Activated T-cell treated with anti-CD3 and anti-CD28 coated beads for 4 hours (primary cell): ENCODE results near the gene PHC3.

ENCODE experiments used
- DNase-seq: peaks from one replicate; pipeline ENCODE4 v3.0.0-alpha.2; 2020

The PHC3 gene

DNA sequence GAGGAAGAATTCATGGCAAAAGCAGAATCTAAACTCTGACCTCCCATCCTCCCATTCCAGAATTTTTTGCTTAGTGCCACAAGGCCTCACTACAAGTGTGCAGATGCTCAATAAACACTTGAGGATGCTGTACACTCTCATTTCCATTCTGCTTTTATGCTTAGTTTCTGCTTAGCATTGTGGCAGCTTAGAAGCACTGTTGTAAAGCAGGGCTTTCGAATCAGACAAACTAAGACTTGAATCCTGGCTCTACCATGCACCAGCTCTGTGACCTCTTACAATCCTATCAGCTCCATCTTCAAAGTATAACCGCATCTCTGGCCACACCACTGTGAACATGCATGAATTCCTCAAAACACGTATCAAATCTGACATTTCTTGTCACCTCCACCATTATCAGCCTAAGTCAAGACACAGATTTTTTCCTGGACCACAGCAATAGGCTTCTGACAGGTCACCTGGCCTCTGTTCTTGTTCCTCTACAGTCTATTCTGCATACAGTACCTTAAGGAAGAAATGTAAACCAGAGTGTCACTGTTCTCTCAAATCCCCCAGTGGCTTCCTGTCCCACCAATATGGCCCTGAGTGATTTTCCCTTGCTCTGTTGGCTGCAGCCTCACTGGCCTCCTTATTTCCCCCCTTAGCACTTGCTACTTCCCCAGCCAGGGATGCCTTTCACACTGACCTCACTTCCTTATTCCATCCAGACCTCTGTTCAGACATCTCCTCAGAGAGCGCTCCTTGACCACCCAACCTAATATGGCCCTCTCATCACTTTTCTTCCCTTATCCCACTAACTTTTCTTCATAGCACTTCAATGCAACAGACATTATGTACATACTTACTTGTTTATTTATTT, 8.1 kb upstream of the PHC3 start:
- DNase-seq, result no peak

DNA sequence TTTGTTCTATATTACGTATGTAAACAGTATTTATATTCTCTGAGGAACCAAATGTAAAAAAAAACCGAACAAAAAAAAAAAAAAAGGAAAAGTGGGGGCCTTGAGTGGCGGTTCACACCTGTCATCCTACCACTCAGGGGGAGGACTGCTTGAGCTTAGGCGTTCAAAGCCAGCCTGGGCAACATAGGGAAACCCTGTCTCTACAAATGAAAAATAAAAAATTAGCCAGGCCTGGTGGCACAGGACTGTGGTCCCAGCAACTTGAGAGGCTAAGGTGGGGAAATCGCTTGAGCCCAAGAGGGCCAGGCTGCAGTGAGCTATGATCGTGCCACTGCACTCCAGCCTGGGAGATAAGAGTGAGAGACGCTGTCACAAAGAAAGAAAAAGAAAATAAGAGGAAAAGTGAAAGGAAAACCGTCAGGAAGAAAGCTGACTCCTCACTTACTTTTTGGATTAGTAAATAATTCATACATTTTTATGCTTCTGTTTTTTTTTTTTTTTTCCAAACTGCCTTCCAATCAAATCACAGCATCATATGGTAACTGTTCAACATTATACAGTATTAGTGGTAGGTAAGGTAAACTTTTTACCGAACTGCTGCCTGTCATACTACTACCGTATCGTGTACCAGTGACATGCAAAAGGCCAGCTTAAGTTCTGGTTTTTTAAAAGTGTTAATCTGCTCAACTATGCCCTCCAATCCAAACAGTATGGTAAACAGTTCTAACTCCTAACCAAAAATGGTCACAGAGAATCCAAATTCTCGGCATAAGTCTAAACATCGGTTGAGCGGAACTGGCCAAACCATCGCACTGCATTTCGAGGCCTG, 1.2 kb downstream of the PHC3 start:
- no peak for DNase-seq

DNA sequence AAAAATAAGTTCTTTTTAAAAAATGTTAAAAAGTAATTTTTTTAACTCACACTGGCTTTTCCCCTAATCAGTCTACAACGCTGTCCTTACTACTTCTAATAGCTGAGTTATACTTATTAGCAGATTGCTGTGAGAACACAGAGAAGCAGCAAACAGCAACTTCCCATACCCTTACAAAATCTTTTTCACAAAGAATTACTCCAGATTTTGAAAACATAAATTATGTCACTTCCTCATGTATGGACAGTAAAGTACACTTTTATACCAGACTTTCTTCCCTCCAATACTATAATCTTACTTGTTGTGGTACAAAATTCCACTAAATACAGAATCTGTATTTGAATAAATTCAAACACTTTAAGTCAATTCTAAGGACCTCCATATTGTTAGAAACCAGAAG, 2.1 kb downstream of the PHC3 start:
- no peak for DNase-seq

DNA sequence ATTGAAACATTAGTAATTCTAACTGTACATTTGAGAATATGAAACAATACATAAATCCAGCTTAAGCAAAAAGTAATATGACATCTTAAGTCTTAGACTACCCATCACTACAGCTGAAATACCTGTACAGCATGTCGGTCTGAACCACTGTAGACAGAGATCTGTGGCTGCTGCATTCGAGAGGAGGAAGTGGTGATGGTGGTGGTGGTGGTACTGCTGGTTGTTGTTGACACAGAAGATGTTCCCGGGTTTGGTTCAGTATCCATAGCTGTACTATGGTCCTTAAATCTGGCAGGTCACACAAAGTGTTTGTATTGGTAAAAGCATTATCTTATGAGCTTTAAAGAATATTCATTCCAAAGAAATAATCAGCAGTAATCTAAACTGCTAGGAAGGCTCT, 2.9 kb downstream of the PHC3 start:
- DNase-seq, result peak; percentile 11

DNA sequence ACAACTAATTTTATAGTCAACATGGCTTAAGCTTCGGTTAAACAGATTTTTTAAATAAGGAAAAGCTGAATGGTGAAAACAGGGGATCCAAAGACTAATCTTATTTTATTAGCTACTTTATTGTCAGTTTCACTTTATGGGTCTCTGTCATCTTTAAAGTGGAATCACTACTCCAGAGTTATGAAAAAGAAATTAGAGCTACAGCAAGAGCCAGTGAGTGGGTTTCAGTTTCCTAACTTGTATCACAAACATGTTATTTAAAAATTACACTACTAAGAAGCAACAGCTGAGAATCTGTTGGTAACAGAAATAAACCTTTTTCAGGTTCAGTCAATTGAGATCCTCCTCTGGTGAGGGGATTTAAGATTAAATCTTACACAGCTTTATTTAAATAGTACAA, 10.0 kb downstream of the PHC3 start:
- DNase-seq, result no peak

DNA sequence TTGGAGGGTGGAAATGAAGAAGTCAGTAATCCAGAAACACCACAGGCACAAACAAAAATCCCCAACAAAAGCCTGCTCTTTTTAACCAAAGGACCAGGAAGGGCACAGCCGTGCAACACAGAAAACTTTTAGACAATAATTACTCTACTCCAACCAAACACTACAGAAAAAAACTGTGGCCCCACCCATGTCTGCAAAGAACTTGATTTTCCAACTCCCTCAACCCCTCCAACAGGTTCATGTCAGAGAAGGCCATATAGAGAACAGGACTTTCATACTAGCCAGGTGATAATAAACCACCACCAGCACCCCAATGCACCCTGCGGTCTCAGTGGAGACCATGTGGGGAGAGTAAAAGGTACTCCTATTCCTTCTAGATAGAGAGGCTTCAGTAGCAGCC, 16.8 kb downstream of the PHC3 start:
- no peak for DNase-seq

DNA sequence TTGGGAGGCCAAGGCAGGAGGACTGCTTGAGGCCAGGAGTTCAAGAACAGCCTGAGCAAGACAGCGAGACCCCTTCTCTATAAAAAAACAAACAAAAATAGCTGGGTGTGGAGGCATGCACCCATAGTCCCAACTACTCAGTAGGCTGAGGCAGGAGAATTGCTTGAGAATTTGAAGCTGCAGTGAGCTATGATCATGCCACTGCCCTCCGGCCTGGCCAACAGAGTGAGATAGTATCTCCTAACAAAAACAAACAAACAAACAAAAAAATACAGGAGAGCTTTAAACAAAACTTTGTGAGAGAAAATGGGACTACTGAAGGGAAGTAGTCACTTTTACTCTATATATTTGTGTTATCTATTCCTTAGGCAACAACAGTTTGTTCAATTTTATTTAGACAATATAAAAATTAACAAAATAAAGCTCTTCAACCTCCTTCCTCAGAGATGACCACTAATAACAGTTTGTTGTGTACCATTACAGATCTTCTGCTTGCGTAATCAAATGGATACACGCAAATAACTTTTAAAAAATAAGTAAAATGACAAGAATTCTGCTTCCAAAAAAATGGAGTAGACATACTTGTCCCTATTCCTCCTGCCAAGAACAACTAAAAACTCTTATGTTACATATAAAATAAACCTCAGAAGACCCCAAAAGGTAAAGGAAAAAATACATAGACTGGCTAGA, 17.4 kb downstream of the PHC3 start:
- DNase-seq, result no peak

DNA sequence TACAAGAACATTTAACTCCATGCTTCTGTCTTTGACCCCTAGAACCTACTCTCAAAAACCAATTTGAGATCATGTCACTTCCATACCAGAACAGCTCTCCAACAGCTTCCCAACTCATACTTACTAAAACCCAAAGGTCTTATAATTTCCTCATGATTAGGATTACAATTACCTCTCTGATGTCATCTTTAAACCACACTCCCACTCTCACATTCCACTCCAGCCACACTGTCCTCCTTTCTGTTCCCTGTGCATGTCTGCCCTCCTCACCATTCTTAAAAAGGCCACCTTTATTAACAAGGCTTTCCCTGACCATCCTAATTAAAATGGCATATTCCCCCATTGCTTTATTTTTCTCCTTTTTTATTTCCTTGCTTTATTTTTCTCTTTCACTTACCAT, 18.9 kb downstream of the PHC3 start:
- DNase-seq, result no peak

DNA sequence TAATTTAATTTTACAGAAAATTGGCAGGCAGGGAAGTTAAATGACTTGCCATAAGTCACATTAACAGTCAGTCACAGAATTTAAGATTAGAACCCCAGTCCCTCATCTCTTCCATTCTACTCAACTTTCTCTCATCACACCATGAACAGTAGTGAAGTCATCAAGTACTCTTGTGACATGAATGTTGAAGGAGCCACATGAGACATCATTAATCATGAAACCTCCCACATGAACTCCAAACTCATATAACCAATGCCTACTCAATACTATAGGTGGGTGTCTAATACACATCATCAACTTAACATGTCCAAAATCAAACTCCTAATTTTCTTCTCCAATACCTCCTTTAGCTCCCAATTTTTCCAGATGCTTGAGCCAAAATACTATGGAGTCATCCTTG, 19.5 kb downstream of the PHC3 start:
- DNase-seq, result no peak

DNA sequence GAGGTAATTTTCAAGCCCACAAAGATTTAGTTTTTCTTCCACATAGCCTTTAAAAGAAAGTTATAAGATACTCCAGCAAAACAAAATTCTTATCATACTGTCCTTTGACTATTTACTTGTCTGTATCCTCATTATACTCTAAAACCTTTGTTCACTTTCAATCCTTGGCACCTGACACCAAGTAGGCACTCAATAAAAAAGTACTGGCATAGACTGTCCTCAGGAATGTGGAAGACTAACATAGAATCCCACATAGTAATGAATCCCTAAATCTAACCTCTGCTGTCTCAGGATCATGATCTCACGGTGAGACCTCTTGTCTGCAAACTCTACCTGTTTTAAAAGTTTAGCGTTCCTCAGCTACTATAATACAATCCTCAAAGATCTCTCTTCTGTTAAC, 21.6 kb downstream of the PHC3 start:
- DNase-seq, result no peak

DNA sequence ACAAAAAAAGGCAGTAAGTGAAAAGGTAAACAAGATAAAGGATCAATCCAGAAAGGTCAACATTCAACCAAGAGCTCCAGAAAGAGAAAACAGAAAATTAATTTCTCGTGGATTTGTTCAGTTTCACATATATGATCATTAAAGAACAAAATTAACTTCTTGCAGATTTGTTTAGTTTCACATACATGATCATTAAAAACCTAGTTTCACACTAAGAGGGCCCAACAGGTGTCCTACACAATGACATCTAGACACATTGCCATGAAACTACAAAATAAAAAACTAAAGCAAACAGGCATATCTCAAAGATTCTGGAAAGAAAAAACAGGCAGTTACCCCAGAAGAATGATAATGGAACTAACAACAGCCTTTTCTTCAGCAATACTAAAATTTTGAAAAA, 22.1 kb downstream of the PHC3 start:
- no peak for DNase-seq

DNA sequence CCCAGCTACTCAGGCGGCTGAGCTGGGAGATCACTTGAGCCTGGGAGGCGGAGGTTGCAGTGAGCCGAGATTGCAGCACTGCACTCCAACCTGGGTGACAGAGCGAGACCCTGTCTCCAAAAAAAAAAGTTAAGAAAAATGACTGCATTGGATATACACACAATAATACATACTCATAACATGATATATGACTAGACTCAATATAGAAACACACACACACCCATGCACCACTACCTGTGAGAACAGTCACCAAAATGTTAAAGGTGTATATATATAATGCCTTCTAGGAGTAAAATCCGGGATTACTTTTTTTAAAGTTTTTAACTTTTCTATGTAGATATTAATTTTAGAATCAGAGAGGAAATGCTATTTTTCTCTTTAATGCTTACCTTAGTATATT, 25.9 kb downstream of the PHC3 start:
- DNase-seq, result no peak

DNA sequence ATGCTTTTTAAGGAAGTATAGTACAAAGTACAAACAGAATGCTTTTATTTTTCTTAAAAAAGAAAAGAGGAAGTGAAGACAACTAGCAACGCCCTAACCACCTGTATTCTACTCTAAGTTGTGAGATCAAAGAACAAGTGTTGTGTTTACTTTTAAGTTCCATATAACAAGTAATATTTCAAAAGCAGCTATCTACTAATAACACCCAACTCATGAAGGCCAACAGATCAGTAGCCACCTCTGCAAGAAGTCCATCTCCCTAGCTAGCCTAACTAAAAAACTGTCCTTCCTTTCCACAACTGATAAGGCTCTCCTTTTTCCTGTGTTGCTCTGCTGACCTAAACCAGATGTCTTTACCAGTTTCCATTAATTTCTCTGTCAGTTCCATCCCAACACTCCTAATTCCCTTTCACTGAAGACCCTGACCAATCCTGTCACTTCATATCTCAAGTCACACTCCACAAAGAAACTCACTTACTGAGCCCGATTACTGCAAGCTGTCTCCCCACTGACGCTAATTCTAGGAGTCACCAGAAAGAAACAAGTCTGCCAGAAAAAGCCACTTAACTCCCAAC, 26.9 kb downstream of the PHC3 start:
- DNase-seq, result no peak

DNA sequence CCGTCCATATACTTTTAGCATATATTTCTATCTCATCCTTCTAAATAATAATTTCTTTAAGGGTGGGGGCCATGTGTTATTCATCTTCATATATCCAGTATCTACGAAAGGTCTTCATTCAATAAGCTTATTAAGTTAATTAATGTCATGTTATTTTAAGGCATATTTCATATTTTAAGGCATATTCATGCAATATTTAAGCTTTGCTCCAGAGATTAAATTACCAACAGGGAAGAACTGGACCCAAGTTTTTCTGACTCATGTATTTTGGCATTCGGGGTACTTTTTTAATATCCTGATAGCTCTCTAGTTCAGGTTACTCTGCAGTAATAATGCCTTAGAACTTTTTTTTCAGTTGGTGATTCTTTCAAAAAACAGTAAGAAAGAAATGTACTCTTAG, 27.4 kb downstream of the PHC3 start:
- no peak for DNase-seq

DNA sequence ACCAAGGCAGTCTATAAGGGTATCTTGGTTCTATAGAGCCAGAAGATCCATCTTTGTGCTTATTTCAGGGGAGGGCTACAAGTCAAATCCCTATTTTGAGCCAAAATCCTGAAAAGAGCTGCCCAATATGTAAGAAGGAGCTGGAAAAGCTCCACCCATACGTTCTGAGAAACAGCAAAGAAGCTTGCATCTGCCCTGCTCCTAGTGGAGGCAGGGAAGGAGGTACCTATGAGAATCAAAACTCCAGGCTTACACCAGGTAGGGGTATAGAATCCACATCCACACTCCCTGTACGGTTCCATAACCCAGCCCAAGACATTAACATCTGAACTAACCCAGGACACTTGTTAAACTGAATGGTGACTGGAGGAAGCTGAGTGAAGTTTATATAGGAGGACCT, 30.0 kb downstream of the PHC3 start:
- DNase-seq, result no peak

DNA sequence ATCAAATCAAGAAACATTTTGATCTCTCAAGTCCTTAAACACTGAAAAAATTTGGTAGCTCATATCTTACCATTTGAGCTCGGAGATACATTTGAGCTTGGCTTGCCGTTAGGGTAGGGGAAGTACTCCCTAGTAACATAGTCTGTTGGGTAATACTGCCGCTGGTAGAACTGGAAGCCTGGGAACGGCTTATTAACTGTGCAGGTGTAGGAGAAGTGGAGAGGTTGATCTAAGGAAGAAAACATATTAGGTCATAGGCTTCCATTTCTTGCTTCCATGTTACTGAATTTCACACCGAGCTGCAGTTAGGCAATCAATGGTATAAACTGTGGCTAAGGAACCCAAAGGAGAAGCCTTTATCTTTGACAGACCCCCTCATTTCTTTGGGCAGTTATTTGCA, 32.5 kb downstream of the PHC3 start:
- DNase-seq, result no peak

DNA sequence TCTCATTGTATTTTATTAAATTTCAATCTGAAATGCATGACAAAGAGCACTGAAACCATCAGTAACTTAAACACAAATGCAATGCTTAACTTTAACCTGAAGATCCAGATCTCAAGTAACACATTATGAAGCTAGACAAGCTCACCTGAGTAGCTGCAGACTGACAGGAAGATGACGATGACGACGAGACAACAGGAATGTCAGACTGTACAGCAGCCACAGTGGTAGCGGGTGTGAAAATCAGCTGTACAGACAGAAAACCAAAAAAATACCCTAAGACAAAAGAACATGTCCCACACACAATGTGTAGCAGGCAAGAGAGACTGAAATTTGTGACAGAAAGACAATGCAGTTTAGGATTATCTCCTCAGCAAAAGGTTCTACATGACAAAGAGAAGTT, 36.3 kb downstream of the PHC3 start:
- DNase-seq, result no peak

DNA sequence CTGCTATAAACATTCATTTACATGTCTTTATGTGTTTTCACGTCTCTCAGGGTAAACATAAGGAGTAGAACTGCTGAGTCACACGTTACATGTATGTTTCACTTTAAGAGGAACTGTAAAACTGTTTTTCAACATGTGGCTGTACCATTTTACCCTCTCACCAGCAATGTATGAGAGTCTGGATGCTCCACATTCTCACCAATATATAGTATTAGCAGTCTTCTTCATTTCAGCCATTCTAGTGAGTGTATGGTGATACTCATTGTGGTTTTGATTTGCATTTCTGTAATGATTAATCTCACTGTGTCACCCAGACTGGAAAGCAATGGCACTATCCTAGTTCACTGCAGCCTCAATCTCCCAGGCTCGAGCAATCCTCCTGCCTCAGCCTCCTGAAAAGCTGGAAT, 37.1 kb downstream of the PHC3 start:
- DNase-seq, result no peak

DNA sequence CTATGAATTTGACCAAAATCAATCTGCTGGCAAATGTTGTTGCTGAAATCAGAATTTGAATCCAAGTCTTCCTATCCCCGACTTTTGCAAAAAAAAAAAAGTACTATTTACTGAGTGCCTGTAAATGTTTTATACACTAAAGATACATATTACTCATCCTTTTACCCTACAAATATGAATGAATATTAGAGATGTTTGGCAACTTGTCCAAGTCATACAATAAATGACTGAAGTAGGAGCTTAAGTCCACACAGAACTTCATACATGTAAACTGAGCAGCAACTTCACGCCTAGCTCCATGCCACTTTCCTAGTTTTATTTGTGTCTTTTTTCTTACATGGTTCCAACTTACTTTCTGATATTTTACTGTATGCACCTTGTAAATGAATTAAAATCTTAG, 39.2 kb downstream of the PHC3 start:
- no peak for DNase-seq

DNA sequence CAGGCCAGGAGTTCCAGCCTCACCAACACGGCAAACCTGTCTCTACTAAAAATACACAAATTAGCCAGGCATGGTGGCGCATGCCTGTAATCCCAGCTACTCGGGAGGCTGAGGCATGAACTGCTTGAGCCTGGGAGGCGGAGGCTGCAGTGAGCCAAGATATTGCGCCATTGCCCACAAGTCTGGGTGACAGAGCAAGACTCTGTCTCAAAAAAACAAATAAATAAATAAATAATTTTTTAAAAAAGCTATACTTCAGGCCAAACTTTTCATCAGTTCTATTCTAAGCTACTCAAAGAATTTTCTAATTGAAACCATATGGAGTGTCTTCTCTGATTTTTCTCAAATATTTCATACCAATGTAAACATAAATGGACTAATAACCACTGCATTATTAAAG, 43.5 kb downstream of the PHC3 start:
- no peak for DNase-seq

DNA sequence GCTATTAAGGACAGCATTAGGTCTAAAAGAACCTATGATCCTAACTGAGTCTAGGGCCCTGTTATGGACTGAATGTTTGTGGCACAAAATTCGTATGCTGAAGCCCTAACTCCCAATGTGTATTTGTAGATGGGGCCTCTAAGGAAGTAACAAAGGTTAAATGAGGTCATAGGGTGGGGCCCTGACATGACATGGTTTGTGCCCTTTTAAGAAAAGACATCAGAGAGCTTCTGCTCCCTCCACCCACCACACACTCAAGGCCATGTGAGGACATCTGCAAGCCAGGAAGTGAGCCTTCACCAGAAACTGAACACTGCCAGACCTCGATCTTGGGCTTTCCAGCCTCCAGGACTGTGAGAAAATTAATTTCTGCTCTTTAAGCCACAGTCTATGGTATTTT, 49.2 kb downstream of the PHC3 start:
- no peak for DNase-seq

DNA sequence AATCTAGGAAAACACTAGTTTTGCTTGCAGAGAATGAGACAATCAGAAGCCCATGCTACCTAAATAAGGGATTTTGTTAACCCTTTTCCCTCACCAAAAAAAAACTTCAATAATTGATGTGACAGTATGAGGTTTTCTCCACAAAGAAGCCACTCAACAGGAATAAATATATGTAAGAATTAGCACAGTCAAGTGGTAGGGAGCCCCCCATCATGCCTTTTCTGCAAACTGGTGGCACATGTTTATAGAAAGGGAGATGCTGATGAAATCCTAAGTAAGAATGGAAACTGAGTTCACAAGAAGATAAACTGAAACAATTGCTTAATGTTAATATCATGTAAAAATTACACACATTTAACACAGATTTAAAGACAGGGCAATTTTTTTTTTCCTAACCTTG, 51.0 kb downstream of the PHC3 start:
- DNase-seq, result no peak

DNA sequence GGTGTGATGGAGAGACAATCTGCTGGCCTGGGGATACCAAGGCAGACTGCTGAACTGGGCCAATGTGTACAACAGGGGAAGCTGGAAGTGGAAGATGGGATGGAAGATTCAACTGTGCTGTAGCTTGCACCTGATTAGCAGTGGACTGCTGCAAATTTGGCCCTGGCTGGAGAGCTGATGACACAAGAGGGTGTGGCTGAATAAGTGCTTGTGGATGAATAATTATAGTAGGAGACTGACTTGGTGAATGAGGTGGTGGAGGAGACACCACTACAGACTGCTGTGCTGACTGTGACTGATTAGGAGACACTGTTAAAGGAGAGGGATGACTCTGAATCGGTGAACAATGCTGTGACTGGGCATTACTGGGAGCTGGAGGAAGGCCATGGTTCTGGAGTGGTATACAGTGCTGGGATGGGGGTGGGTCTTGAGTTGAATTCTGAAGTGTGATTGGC, 52.5 kb downstream of the PHC3 start:
- no peak for DNase-seq
